SIG-M5 treated with dmso at 0.1 percent for 504 hours (cell line): ENCODE results near the gene TVP23B.
"Not testable (repeated sequence)": the region's sequence is repeated elsewhere in the genome, so short reads cannot be mapped to it uniquely, and the experiment has no call there.

Experiments used
- DNase-seq: peaks from one replicate; lab custom pipeline; 2025; ENCODE audit not compliant: unreplicated experiment; lab: John Stamatoyannopoulos, UW

Gene TVP23B

GRCh38 chr17:18780991-18781718, at the start of gene TVP23B:
Gene TVP23B (plus strand): TSS chr17:18781183. CDS start chr17:18781294, 111 bp downstream.
- peak; percentile 96 for DNase-seq

- not testable (repeated sequence) for DNase-seq
Observed at GRCh38 chr17:18732438-18732837, 48.5 kb upstream of the TVP23B start.

- DNase-seq, result not testable (repeated sequence)
Observed at GRCh38 chr17:18733350-18733749, 47.6 kb upstream of the TVP23B start.

GRCh38 chr17:18739616-18740391, 41.2 kb upstream of the TVP23B start:
- DNase-seq, result not testable (repeated sequence)

- not testable (repeated sequence) for DNase-seq
Observed at GRCh38 chr17:18741228-18741627, 39.8 kb upstream of the TVP23B start.

- not testable (repeated sequence) for DNase-seq
Observed at GRCh38 chr17:18743699-18744421, 37.1 kb upstream of the TVP23B start, which contains the start of gene FBXW10. Gene FBXW10 (plus strand): TSS chr17:18744054. CDS start chr17:18744245, 191 bp downstream.

- DNase-seq, result not testable (repeated sequence)
Observed at GRCh38 chr17:18744726-18745125, 36.3 kb upstream of the TVP23B start.

- DNase-seq, result not testable (repeated sequence)
Observed at GRCh38 chr17:18746551-18746950, 34.4 kb upstream of the TVP23B start.

GRCh38 chr17:18747501-18747900, 33.5 kb upstream of the TVP23B start:
- DNase-seq, result not testable (repeated sequence)

GRCh38 chr17:18750242-18750641, 30.7 kb upstream of the TVP23B start:
- not testable (repeated sequence) for DNase-seq

GRCh38 chr17:18753829-18754409, 27.1 kb upstream of the TVP23B start:
- not testable (repeated sequence) for DNase-seq

GRCh38 chr17:18755969-18756368, 25.0 kb upstream of the TVP23B start:
- not testable (repeated sequence) for DNase-seq

- DNase-seq, result not testable (repeated sequence)
Observed at GRCh38 chr17:18757368-18758044, 23.5 kb upstream of the TVP23B start.

GRCh38 chr17:18758344-18758743, 22.6 kb upstream of the TVP23B start:
- not testable (repeated sequence) for DNase-seq

- not testable (repeated sequence) for DNase-seq
Observed at GRCh38 chr17:18760221-18760620, 20.8 kb upstream of the TVP23B start.

- not testable (repeated sequence) for DNase-seq
Observed at GRCh38 chr17:18770572-18770971, 10.4 kb upstream of the TVP23B start.

GRCh38 chr17:18771066-18771465, 9.9 kb upstream of the TVP23B start:
- DNase-seq, result not testable (repeated sequence)

- no peak for DNase-seq
Observed at GRCh38 chr17:18772471-18772870, 8.5 kb upstream of the TVP23B start.

GRCh38 chr17:18781805-18782204, 822 bp downstream of the TVP23B start:
- not testable (repeated sequence) for DNase-seq

- not testable (repeated sequence) for DNase-seq
Observed at GRCh38 chr17:18785933-18786332, 5.0 kb downstream of the TVP23B start.
